Epithelial cell of esophagus (primary cell): ENCODE results near the gene DIDO1.

Source experiments
- DNase-seq: peaks from one replicate; pipeline ENCODE4 v3.0.0; 2010; ENCODE audit warnings: low read depth
- H3K4me3 ChIP-seq: 2 replicates; pipeline ENCODE4 v1.5.1; 2011; ENCODE audit warnings: mild to moderate bottlenecking, low read length, control low read depth
- CTCF ChIP-seq: IDR thresholded peaks from 2 replicates; pipeline ENCODE4 v1.5.1; 2011; ENCODE audit warnings: low read depth, mild to moderate bottlenecking, low read length, control low read depth, inconsistent platforms; ENCODE audit not compliant: insufficient read depth; ENCODE audit errors: missing control alignments

Gene DIDO1

DNA sequence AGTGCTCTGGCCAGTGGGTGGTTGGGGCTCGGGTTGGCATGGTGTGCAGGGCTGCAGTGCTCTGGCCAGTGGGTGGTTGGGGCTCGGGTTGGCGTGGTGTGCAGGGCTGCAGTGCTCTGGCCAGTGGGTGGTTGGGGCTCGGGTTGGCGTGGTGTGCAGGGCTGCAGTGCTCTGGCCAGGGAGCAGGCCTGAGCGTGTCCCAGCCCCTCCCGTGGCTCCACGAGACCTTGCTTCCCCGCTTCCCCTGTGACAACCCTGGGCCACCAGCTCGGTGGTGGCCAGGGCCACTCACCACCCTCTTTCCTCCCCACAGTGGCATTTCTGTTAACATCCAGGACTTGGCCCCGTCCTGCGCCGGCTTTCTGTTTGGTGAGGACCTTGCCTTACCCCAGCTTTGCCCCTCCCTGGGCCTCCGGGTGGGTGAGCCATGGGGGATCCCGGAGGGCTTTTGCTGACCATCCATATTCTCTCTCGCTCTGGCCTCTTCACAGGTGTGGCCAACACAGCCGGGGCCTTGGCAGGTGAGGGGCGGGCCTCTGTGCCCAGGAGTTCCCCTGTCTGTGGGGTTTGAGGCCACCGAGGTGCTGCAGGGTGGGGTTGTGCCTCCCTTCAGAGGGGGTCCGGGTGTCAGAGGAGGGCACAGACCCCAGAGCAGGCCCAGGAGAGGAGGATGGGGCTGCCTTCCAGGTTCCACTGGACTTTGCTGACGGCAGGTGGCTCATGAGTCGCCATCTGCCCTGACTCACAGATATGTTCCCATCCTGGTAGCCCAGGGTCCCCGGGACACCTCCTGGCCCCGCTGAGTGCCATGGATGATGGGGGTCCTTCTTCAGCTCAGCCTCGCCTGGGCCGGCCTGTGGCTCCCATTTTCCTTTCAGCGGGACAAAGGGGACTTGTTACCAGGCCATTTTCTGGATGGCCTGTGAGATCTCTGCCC is 40.2 kb upstream of the DIDO1 start:
- TF ChIP-seq CTCF: no peak
- no peak for DNase-seq
- no peak overlapping the region for H3K4me3 ChIP-seq

DNA sequence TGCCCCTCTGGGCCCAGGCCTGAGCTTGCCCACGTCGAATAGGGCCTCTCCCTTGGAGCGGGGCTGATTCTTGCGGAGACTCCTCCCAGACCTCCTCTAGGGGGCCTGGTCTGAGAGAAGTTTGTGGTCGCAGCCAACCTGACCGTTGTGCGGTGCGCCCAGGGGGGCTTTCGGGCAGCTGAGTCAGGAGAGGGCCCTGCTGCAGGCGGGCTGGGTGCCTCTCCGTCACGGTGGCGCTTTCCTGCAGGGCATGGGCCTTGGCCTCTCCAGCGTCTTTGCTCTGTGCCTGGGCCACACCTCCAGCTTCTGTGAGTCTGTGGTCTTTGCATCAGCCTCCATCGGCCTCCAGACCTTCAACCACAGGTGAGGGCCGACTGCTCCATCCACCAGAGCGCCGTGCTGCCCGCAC is 39.1 kb upstream of the DIDO1 start:
- no peak for TF ChIP-seq CTCF
- no peak for DNase-seq
- no peak overlapping the region for H3K4me3 ChIP-seq

DNA sequence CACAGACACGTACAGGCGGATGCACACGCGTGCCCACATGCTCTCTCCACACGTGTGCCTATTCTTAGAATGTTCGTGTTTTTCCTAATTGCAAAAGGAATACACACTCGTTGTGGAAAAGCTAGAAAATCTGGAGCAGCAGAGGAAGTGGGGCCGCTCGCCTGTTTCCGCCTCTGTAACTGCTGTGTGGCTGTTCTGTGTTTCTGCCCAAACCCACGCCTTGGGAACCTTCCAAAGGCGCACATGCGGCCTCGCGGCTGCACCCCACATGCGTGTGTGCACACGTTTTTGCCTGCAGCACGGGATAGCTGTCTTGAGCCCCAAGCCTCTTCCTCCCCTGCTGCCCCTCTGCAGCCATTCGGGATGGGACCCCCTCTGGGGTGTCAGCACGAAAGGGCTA is 38.4 kb upstream of the DIDO1 start:
- no peak overlapping the region for H3K4me3 ChIP-seq
- peak; percentile 28 for DNase-seq
- TF ChIP-seq CTCF: no peak

DNA sequence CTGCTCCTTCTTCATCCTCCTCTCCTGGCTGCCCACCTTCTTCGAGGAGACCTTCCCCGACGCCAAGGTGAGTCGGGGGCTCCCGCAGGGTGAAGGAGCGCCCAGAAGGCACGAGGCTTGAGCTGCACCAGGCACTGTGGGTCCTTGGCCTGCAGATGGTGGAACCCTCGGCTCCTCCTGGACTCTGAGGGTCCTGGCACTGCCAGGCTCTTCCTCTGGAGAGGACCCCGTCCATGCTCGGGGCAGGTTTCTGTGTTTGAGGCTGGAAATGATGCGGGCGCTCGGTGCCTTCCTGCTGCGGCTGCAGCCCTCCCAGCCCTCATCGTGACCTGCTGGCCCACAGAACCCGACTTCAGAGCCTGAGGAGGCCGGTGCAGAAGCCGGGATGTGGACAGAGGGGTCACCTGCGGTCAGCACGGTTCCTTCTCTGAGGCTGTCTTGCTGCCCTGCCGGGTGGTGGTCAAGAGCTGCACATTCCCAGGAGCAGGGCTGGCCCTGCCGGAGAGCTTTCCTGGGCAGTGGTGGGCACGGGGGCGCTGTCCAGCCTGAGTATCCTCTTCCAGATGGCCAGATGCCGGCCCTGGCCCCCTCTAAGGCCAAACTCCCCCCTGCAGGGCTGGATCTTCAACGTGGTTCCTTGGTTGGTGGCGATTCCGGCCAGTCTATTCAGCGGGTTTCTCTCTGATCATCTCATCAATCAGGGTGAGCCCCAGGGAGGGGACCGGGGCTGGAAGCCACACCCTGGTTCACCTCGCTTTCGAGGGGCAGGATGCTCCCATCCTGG is 37.5 kb upstream of the DIDO1 start:
- H3K4me3 ChIP-seq: no peak overlapping the region
- no peak for TF ChIP-seq CTCF
- DNase-seq: no peak

DNA sequence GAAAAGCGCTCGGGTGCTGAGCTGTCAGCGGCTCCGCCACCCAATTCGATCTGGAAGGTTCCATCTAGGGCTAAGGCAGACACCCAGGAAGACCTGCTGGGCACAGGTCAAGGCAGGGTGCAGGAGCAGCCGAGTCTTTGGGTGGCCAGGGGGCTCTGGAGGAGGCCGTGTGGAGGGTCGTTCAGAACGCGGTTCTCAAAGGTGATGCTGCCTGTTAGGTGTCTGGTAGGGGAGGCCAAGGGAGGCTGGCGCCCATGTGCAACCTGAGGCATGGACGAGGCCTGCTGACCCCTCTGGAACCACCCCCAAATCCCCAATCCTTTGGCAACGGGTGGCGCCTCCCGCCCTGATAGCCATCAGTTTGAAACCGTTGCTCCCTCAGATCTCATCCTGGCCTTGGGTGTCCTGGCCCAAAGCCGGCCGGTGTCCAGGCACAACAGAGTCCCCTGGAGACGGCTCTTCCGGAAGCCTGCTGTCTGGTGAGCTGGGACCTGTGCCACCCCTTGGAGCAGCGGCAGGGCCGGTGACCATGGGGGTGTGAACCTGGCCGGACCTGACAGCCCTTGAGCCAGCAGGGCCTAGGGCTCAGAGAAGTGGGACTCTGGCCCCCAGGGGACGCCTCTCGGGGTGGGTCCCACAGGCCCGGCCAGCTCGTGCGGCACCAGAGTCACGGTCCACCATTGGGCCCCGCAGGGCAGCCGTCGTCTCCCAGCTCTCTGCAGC is 36.7 kb upstream of the DIDO1 start:
- DNase-seq: no peak
- no peak overlapping the region for H3K4me3 ChIP-seq
- TF ChIP-seq CTCF: no peak

DNA sequence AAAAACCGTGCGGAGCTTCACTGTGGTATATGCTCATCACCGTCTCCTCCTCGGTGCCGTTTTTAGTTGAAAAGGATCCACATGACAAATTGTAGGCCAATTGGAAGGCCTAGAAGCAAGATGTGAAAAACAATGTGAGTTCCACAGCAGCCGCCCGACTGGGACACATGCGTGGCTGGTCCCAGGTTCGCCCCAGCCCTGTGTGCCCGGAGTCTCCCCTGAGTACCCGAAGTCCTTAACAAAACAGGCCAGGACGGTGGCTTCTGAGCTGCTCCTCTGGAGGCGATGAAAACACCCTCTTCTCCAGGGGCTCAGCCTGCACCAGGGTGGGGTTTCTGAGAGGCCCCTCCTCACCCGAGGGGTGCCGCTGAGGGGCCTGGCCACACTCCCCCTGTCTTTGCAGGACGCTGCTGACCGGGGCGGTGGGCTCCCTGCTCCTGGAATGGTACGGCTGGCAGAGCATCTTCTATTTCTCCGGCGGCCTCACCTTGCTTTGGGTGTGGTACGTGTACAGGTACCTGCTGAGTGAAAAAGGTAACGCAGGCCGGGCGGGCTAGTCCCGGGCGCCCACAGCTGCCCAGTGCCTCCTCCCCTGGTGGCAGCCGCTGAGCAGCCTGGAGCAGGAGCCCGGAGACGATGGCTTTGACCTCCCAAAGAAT is 36.0 kb upstream of the DIDO1 start:
- no peak for DNase-seq
- no peak overlapping the region for H3K4me3 ChIP-seq
- no peak for TF ChIP-seq CTCF
